ENCODE results near the gene INPP5J.

Gene INPP5J

GRCh38 chr22:31151872-31152271, 29.1 kb downstream of the INPP5J start:
- Histone ChIP-seq H3K27me3 (ENCODE audit: control insufficient read depth, low read length) (peaks cover 2% of the 10 kb centered on the region; the same call in 1 of the 2 replicates), H3K79me2 (ENCODE audit: control insufficient read depth, low read length) (no peaks in the 10 kb centered on the region), H3K4me3 (ENCODE audit: low read length) (no peak overlapping the region), H3F3A (ENCODE audit: control insufficient read depth, insufficient read depth) (no peaks in the 10 kb centered on the region), H3K9me2 (replicated peaks; ENCODE audit: control insufficient read depth, low read length) (no peaks in the 10 kb centered on the region), H4K20me1 (ENCODE audit: control insufficient read depth, insufficient read depth, low read depth, low read length) (no peaks in the 10 kb centered on the region), H3K4me1 (ENCODE audit: control insufficient read depth, low read length) (no peaks in the 10 kb centered on the region), H3K9me3 (ENCODE audit: control insufficient read depth, insufficient read depth, low read length) (peaks cover 9% of the 10 kb centered on the region; the same call in 1 of the 2 replicates), H3K36me3 (ENCODE audit: control insufficient read depth, low read length) (no peaks in the 10 kb centered on the region), H3K27ac (ENCODE audit: low read depth, low read length) (no peak overlapping the region), H3K4me2 (ENCODE audit: low read length) (no peak overlapping the region)
- TF ChIP-seq, protein P1, sequence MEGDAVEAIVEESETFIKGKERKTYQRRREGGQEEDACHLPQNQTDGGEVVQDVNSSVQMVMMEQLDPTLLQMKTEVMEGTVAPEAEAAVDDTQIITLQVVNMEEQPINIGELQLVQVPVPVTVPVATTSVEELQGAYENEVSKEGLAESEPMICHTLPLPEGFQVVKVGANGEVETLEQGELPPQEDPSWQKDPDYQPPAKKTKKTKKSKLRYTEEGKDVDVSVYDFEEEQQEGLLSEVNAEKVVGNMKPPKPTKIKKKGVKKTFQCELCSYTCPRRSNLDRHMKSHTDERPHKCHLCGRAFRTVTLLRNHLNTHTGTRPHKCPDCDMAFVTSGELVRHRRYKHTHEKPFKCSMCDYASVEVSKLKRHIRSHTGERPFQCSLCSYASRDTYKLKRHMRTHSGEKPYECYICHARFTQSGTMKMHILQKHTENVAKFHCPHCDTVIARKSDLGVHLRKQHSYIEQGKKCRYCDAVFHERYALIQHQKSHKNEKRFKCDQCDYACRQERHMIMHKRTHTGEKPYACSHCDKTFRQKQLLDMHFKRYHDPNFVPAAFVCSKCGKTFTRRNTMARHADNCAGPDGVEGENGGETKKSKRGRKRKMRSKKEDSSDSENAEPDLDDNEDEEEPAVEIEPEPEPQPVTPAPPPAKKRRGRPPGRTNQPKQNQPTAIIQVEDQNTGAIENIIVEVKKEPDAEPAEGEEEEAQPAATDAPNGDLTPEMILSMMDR (IDR thresholded peaks at IDR 0.05; ENCODE audit: low read depth, low read length, poor library complexity, severe bottlenecking) = no peak
- TF ChIP-seq EZH2phosphoT487 (IDR thresholded peaks at IDR 0.05; ENCODE audit: borderline replicate concordance, low read length) = no peak

DNA sequence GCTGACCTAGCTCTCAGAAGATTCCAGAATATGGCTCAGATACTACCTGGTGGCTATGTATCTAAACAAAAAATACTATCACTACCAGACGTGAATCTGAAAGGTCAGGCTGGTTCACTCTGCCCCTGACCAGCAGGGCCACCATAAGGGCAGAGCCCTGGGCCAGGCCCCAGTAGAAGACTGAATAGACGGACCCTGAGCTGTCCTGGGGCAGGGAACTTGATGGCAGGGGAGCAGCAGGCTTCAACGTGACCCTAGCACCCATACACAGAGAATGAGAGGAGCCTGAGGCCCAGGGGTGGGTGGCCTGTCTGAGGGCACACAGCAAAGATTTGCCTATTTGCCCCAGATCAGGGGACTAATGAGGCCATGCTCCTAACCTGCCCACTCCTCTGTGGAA, 30.6 kb downstream of the INPP5J start:
- no peak overlapping the region for H3K4me3 ChIP-seq (ENCODE audit: low read length)
- no peaks in the 10 kb centered on the region for H3K9me2 ChIP-seq (replicated peaks; ENCODE audit: control insufficient read depth, low read length)
- H3K27me3 ChIP-seq (ENCODE audit: control insufficient read depth, low read length) = peaks cover 2% of the 10 kb centered on the region; the same call in 1 of the 2 replicates
- no peak for TF ChIP-seq EZH2phosphoT487 (IDR thresholded peaks at IDR 0.05; ENCODE audit: borderline replicate concordance, low read length)
- TF ChIP-seq, protein P1 (IDR thresholded peaks at IDR 0.05; ENCODE audit: low read depth, low read length, poor library complexity, severe bottlenecking) = no peak
- no peak overlapping the region for H3K4me2 ChIP-seq (ENCODE audit: low read length)
- H4K20me1 ChIP-seq (ENCODE audit: control insufficient read depth, insufficient read depth, low read depth, low read length) = no peaks in the 10 kb centered on the region
- no peak overlapping the region for H3K27ac ChIP-seq (ENCODE audit: low read depth, low read length)
- H3K79me2 ChIP-seq (ENCODE audit: control insufficient read depth, low read length) = no peaks in the 10 kb centered on the region
- H3K9me3 ChIP-seq (ENCODE audit: control insufficient read depth, insufficient read depth, low read length) = no peaks in the 10 kb centered on the region
- no peaks in the 10 kb centered on the region for H3K36me3 ChIP-seq (ENCODE audit: control insufficient read depth, low read length)
- no peaks in the 10 kb centered on the region for H3F3A ChIP-seq (ENCODE audit: control insufficient read depth, insufficient read depth)
- H3K4me1 ChIP-seq (ENCODE audit: control insufficient read depth, low read length) = no peaks in the 10 kb centered on the region

- Histone ChIP-seq H3K79me2 (ENCODE audit: control insufficient read depth, low read length) (no peaks in the 10 kb centered on the region), H3K4me3 (ENCODE audit: low read length) (no peak overlapping the region), H3K4me1 (ENCODE audit: control insufficient read depth, low read length) (peaks cover 5% of the 10 kb centered on the region), H4K20me1 (ENCODE audit: control insufficient read depth, insufficient read depth, low read depth, low read length) (no peaks in the 10 kb centered on the region), H3K27ac (ENCODE audit: low read depth, low read length) (no peak overlapping the region), H3K9me2 (replicated peaks; ENCODE audit: control insufficient read depth, low read length) (no peaks in the 10 kb centered on the region), H3F3A (ENCODE audit: control insufficient read depth, insufficient read depth) (no peaks in the 10 kb centered on the region), H3K36me3 (ENCODE audit: control insufficient read depth, low read length) (no peaks in the 10 kb centered on the region), H3K9me3 (ENCODE audit: control insufficient read depth, insufficient read depth, low read length) (no peaks in the 10 kb centered on the region), H3K4me2 (ENCODE audit: low read length) (no peak overlapping the region), H3K27me3 (ENCODE audit: control insufficient read depth, low read length) (peaks cover 2% of the 10 kb centered on the region; the same call in 1 of the 2 replicates)
- TF ChIP-seq, protein P1 (IDR thresholded peaks at IDR 0.05; ENCODE audit: low read depth, low read length, poor library complexity, severe bottlenecking) = no peak
- TF ChIP-seq EZH2phosphoT487 (IDR thresholded peaks at IDR 0.05; ENCODE audit: borderline replicate concordance, low read length) = no peak
Observed at GRCh38 chr22:31154975-31155374, 32.2 kb downstream of the INPP5J start.
